HG02970 (cell line): ENCODE measurements around the gene ADAMTS19.

Source experiments
- ATAC-seq: cut with Tn5 transposase; IDR thresholded peaks from one replicate; pipeline ENCODE4 v1.9.1; 2021; ENCODE audit warnings: mild to moderate bottlenecking, moderate library complexity, moderate number of reproducible peaks; ENCODE audit not compliant: unreplicated experiment, low FRiP score

Gene ADAMTS19

DNA sequence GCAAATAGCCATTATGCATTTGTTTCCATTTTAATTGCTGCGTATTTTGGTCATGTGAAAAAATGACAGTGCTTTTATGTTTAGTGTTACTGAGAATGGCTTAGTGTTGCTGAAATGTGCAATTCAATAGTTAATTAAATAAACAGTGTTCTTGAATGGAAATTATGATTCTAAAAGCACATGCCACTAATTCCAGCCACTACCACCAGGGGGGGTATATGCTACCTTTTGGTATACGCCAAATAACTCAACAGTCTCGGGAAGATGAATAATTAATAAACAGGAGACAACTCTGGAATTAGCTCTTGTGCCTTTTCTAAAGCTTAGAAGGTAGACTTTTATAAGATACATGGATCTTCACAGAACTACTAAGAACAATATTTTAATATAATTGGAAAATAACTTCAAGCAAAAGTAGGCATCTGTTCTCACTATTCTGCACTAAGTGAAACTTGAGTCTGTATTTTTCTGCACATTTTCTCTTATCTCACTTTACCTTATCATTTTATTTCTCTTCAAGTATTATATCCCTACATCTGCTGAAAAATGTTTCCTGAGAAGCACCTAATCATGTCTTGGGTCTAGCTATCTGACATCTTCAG, 204.3 kb downstream of the ADAMTS19 start:
- ATAC-seq, result no peak

- ATAC-seq, result no peak
Measured at GRCh38 chr5:129670957-129671500, 210.9 kb downstream of the ADAMTS19 start.

- no peak for ATAC-seq
Measured at GRCh38 chr5:129672006-129672405, 211.9 kb downstream of the ADAMTS19 start.

DNA sequence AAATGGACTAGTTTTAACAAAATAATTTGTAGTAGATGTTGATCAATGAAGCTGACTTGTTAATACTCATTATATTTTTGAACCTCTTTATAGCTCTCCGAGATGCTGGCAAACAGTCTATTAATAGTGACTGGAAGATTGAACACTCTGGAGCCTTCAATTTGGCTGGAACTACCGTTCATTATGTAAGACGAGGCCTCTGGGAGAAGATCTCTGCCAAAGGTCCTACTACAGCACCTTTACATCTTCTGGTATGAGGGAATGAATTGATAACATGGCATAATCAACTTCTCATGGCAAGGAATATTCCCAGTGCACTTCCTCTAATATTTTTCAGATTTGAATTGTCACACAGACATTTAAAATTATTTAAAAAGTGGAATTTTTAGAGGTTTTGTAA, 219.6 kb downstream of the ADAMTS19 start:
- no peak for ATAC-seq

- no peak for ATAC-seq
Measured at GRCh38 chr5:129687941-129688340, 227.8 kb downstream of the ADAMTS19 start.

GRCh38 chr5:129689045-129689444, 228.9 kb downstream of the ADAMTS19 start:
- ATAC-seq, result no peak

DNA sequence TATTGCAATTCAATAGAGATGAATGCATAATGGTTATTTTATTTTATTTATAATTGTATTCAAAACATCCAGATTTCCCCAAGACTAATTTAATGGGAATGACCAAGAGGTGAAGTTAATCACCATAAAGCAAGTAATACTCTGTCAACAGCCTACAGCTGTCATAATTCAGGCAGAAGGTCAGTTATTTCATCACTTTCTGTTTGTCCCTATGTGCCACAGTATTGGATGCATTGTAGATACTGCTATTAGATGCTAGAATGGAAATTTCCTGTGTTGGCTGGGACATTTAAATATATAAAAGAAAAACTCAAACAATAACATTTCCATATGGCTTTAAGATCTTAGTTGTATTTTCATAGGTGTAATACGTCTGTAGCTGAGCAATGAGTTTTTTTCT, 231.1 kb downstream of the ADAMTS19 start:
- ATAC-seq, result no peak

DNA sequence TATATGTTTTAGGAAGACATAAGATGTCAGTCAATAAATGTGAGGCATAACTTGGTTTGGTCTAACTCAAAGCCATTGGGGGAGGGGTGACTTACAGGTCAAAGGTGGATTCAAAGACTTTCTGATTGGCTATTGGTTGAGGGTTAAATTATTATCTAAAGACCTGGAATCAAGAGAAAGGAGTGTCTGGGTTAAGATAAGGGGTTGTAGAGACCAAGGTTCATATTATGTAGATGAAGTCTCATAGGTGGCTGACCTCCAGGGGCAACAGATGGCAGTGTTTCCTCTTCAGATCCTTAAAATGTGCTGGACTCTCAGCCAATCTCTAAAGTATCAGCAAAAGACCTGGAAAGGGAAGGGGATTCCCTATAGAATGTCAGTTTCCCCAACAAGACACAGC, 236.5 kb downstream of the ADAMTS19 start:
- no peak for ATAC-seq

DNA sequence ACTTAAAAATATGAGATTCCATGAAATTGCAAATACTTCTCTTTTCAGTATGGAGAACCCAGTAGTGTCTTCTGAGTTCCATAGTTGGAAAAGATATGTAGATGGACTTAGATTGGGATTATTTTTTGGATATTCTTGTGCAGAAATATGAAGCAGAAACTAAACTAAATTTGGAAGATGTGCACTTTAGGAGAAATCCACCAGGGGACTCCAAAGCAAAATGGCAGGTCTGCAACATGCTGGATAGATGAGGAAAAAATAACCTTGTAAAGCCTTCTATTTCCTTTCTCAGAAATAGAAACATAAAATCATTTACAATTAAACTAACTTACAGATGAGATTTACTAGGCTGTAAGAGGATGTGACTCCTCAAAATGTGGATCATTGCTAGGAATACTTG, 238.6 kb downstream of the ADAMTS19 start:
- no peak for ATAC-seq

GRCh38 chr5:129716235-129716634, 256.1 kb downstream of the ADAMTS19 start:
- no peak for ATAC-seq

- ATAC-seq, result no peak
Measured at GRCh38 chr5:129716651-129717050, 256.6 kb downstream of the ADAMTS19 start.

GRCh38 chr5:129717751-129718310, 257.7 kb downstream of the ADAMTS19 start:
- ATAC-seq, result no peak

DNA sequence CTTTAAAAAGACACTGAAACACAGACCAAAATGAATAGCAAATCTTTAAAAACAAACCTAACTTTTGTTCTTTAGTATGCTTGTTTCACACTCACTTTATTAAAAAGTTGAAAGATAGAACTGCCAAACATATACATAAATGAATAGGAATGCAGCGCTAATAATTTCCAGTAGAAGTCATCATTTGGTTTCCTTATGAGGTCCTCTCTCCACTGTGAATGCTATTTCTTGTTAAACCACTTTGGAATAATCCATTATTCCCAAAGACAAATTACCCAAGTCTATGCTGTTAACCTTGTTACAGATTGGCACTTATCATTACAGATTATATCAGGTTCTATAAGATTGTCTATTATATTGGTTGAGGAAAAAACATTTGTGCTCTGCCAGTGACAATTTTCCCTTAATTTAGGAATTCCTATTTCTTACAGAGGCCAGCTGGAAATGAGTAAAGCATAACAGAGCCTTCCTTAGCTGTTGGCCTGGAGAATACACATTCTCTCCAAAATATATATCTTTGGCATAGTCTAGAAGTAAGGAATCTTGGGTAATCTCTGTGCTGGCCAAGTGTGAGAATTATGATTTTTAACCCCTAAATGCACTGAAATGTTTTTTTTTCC, 258.5 kb downstream of the ADAMTS19 start:
- no peak for ATAC-seq

GRCh38 chr5:129724222-129724621, 264.1 kb downstream of the ADAMTS19 start:
- no peak for ATAC-seq

DNA sequence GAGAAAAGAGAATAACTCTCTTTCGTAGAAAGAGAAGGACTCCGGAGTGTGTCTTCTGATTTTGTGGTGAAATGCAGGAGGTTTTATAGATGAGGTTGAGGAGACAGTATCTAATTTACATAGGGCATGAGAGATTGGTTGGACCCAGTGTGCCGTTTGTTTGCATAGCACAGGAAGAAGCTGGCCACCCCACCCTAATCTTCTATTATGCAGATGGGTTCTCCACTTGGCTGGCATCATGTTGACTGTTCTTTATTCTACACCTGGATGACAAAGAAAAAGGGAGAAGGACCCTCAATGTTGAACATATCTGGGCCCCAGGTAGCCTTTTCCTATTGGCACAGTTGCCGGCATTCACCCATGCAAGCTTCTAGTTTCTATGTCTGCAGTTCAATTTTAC, 264.5 kb downstream of the ADAMTS19 start:
- no peak for ATAC-seq

GRCh38 chr5:129739773-129740172, 279.7 kb downstream of the ADAMTS19 start:
- ATAC-seq, result no peak

- ATAC-seq, result no peak
Measured at GRCh38 chr5:129743541-129744187, 283.6 kb downstream of the ADAMTS19 start.

DNA sequence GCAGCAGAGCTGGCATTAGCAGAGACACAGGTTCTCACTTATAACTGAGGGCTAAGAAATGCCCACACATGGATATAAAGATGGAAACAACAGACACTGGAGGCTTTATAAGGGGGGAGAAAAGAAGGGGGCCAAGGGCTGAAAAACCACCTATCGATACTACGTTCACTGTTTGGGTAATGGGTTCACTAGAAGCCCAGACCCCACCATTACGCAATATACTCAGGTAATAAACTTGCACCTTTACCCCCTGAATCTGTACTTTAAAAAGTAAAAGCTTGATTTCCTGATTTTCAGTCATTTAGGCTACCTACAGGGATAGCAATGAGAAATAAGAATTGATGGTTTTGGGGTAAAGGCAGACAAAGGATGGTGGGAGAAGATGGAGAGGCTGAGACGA, 285.9 kb downstream of the ADAMTS19 start:
- ATAC-seq, result no peak

- ATAC-seq, result no peak
Measured at GRCh38 chr5:129746876-129747275, 286.8 kb downstream of the ADAMTS19 start.

- ATAC-seq, result no peak
Measured at GRCh38 chr5:129747572-129748407, 287.7 kb downstream of the ADAMTS19 start, which contains the start of gene MINAR2. Gene MINAR2, plus strand, starts transcription at chr5:129748094. Its CDS starts 97 bp downstream, at chr5:129748191.
